Hematopoietic multipotent progenitor cell treated with erythropoietin and hydrocortisone succinate and interleukin-3 and kit ligand, for 8 days (in vitro differentiated cells): ENCODE data around the gene TRAPPC3.

Experiments
- DNase-seq: peaks from one replicate; pipeline ENCODE4 v3.0.0-alpha.2; 2015

Gene TRAPPC3

GRCh38 chr1:36097693-36098585 is 51.3 kb downstream of the TRAPPC3 start:
- no peak for DNase-seq

GRCh38 chr1:36096500-36097432 is 52.5 kb downstream of the TRAPPC3 start:
- DNase-seq: peak; percentile 31

- DNase-seq: no peak
Observed at GRCh38 chr1:36095760-36096405, 53.4 kb downstream of the TRAPPC3 start.

- DNase-seq: no peak
Observed at GRCh38 chr1:36094621-36095061, 54.6 kb downstream of the TRAPPC3 start.

GRCh38 chr1:36093929-36094328 is 55.4 kb downstream of the TRAPPC3 start:
- DNase-seq: no peak

GRCh38 chr1:36093226-36093625 is 56.1 kb downstream of the TRAPPC3 start:
- no peak for DNase-seq

- no peak for DNase-seq
Observed at GRCh38 chr1:36092798-36093185, 56.5 kb downstream of the TRAPPC3 start.

GRCh38 chr1:36092166-36092797 is 57.0 kb downstream of the TRAPPC3 start:
- no peak for DNase-seq

GRCh38 chr1:36091698-36092097 is 57.6 kb downstream of the TRAPPC3 start:
- no peak for DNase-seq

- no peak for DNase-seq
Observed at GRCh38 chr1:36091141-36091540, 58.1 kb downstream of the TRAPPC3 start.

- DNase-seq: peak; percentile 10
Observed at GRCh38 chr1:36089393-36090121, 59.7 kb downstream of the TRAPPC3 start.

GRCh38 chr1:36088577-36089392 is 60.5 kb downstream of the TRAPPC3 start, which contains the start of gene ADPRS:
Gene ADPRS, plus strand, starts transcription at chr1:36088892. Its CDS starts 13 bp downstream, at chr1:36088905.
- peak; percentile 89 for DNase-seq

GRCh38 chr1:36088265-36088576 is 61.1 kb downstream of the TRAPPC3 start:
- no peak for DNase-seq

GRCh38 chr1:36087233-36088123 is 61.8 kb downstream of the TRAPPC3 start:
- no peak for DNase-seq
